HL-60 (cell line): ENCODE results near the gene SNAI3.

Experiments
- DNase-seq, 2 experiments: peaks; one replicate each; pipeline ENCODE4 v3.0.0-alpha.2; 2010 to 2020; ENCODE audit warnings: low read depth in 1 of 2, low spot score in 1 of 2
- H3K27ac ChIP-seq: fragments of 250-450 bp; sonication (Bioruptor Pico); replicated peaks from 2 replicates; pipeline ENCODE4 v1.5.1; 2020; ENCODE audit warnings: mild to moderate bottlenecking, moderate library complexity
- H3K27me3 ChIP-seq: fragments of 250-450 bp; sonication (Bioruptor Pico); 2 replicates; pipeline ENCODE4 v1.5.1; 2021; ENCODE audit warnings: mild to moderate bottlenecking, moderate library complexity; ENCODE audit not compliant: insufficient read depth, poor library complexity, severe bottlenecking
- H3K4me3 ChIP-seq: replicated peaks from 2 replicates; pipeline ENCODE4 v1.5.1; 2011; ENCODE audit warnings: mild to moderate bottlenecking, control low read depth, low read length; ENCODE audit not compliant: insufficient read depth
- CTCF ChIP-seq: IDR thresholded peaks from one replicate; pipeline ENCODE4 v1.5.1; 2011; ENCODE audit warnings: low read length, control low read depth, inconsistent platforms; ENCODE audit not compliant: insufficient read depth
- GABPA ChIP-seq: IDR thresholded peaks from 2 replicates; pipeline ENCODE4 v1.6.1; 2012; ENCODE audit warnings: low read depth
- POLR2AphosphoS5 ChIP-seq: IDR thresholded peaks from 2 replicates; pipeline ENCODE4 v1.6.1; 2012; ENCODE audit warnings: low read depth
- REST ChIP-seq: IDR thresholded peaks from 2 replicates; pipeline ENCODE4 v1.6.1; 2012; ENCODE audit warnings: low read depth; ENCODE audit not compliant: insufficient replicate concordance
- SPI1 ChIP-seq: IDR thresholded peaks from 2 replicates; pipeline ENCODE4 v1.6.1; 2012; ENCODE audit warnings: low read depth, mild to moderate bottlenecking, borderline replicate concordance

SNAI3 gene

GRCh38 chr16:88697831-88698615, 11.7 kb upstream of the SNAI3 start:
- no peaks in the 10 kb centered on the region for H3K27me3 ChIP-seq
- H3K27ac ChIP-seq, result no peak overlapping the region
- no peak for DNase-seq
- no peak for TF ChIP-seq REST
- TF ChIP-seq POLR2AphosphoS5, result no peak
- TF ChIP-seq SPI1, result no peak
- no peak for TF ChIP-seq GABPA
- no peak for TF ChIP-seq CTCF
- H3K4me3 ChIP-seq, result no peak overlapping the region

- TF ChIP-seq SPI1 (no peak), POLR2AphosphoS5 (no peak), GABPA (no peak), CTCF (no peak)
These were observed 11.0 kb upstream of the SNAI3 start for GRCh38 chr16:88697116-88697830.

GRCh38 chr16:88696441-88696840, 10.1 kb upstream of the SNAI3 start:
- no peaks in the 10 kb centered on the region for H3K27me3 ChIP-seq
- H3K4me3 ChIP-seq, result no peak overlapping the region
- H3K27ac ChIP-seq, result no peak overlapping the region
- TF ChIP-seq SPI1, result no peak
- TF ChIP-seq CTCF, result no peak
- no peak for TF ChIP-seq GABPA
- TF ChIP-seq REST, result no peak
- no peak for TF ChIP-seq POLR2AphosphoS5
- no peak for DNase-seq

More at GRCh38 chr16:88697116-88697830, 11.0 kb upstream of the SNAI3 start:
- Histone ChIP-seq H3K27me3 (no peaks in the 10 kb centered on the region), H3K27ac (no peak overlapping the region), H3K4me3 (no peak overlapping the region)
- no peak for DNase-seq
